Type B pancreatic cell (in vitro differentiated cells): ENCODE results near the gene P2RX3. TPM values are rescaled to one million over a fixed set of nuclear protein-coding genes. Genes with fewer than 3 reads are reported as not detected.
"Not testable (repeated sequence)": the region's sequence is repeated elsewhere in the genome, so short reads cannot be mapped to it uniquely, and the experiment has no call there.

Experiments
- DNase-seq: peaks from one replicate; pipeline ENCODE4 v3.0.0; 2021; ENCODE audit warnings: mixed read lengths; ENCODE audit not compliant: unreplicated experiment; ENCODE audit errors: extremely low spot score
- H3K27ac Mint-ChIP-seq: 2 replicates; pipeline ENCODE4 v1.8.0; 2021; ENCODE audit warnings: mild to moderate bottlenecking, mixed read lengths
- H3K27me3 Mint-ChIP-seq: 2 replicates; pipeline ENCODE4 v1.8.0; 2021; ENCODE audit warnings: mixed read lengths
- H3K36me3 Mint-ChIP-seq: 2 replicates; pipeline ENCODE4 v1.8.0; 2021; ENCODE audit warnings: mixed read lengths
- H3K4me1 Mint-ChIP-seq: one replicate; pipeline ENCODE4 v1.8.0; 2021; ENCODE audit warnings: mixed read lengths; ENCODE audit not compliant: unreplicated experiment
- H3K4me3 Mint-ChIP-seq: 2 replicates; pipeline ENCODE4 v1.8.0; 2021; ENCODE audit warnings: mild to moderate bottlenecking, mixed read lengths
- H3K9me3 Mint-ChIP-seq: 2 replicates; pipeline ENCODE4 v1.8.0; 2021; ENCODE audit warnings: mixed read lengths
- CTCF ChIP-seq: fragments of 200-600 bp; sonication (generic); conservative IDR thresholded peaks from 2 replicates; pipeline ENCODE4 v1.5.0; 2021; ENCODE audit warnings: antibody characterized with exemption, mild to moderate bottlenecking
- total RNA-seq: library from RNA; stranded (reverse); gene quantifications from 2 replicates; pipeline ENCODE4 v1.2.1, GENCODE V29; 2021; ENCODE audit warnings: low replicate concordance

Gene P2RX3
- total RNA-seq, 1 donor from 2014 or later, result 4.0 TPM

DNA sequence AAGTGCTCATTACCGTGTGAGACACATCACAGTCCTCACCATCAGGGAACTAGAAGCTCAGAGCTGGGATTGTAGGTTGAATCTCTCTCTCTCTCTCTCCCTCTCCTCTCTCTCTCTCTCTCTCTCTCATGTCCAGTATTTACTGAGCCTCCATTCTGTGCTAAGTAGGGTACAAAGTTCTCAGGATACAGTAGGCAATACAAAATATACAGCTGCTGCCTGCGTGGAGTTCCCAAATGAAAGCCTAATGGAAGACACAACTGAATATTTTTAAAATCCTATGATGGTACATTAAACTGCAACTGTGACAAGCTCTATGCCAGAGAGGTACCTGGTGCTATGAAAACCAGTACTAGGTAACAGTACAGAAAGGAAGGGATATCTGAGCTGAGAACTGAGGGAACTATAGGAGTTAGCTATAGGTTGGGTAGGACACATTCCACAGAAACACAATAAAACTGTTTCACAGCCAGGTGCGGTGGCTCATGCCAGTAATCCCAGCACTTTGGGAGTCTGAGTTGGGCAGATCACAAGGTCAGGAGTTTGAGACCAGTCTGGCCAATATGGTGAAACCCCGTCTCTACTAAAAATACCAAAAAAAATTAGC lies 61.9 kb downstream of the P2RX3 start:
- H3K4me3 Mint-ChIP-seq, result no peak overlapping the region
- H3K9me3 Mint-ChIP-seq, result no peaks in the 10 kb centered on the region
- no peaks in the 10 kb centered on the region for H3K4me1 Mint-ChIP-seq
- H3K36me3 Mint-ChIP-seq, result no peaks in the 10 kb centered on the region
- H3K27ac Mint-ChIP-seq, result no peak overlapping the region
- H3K27me3 Mint-ChIP-seq, result peaks cover 19% of the 10 kb centered on the region
- no peak for TF ChIP-seq CTCF
- no peak for DNase-seq

DNA sequence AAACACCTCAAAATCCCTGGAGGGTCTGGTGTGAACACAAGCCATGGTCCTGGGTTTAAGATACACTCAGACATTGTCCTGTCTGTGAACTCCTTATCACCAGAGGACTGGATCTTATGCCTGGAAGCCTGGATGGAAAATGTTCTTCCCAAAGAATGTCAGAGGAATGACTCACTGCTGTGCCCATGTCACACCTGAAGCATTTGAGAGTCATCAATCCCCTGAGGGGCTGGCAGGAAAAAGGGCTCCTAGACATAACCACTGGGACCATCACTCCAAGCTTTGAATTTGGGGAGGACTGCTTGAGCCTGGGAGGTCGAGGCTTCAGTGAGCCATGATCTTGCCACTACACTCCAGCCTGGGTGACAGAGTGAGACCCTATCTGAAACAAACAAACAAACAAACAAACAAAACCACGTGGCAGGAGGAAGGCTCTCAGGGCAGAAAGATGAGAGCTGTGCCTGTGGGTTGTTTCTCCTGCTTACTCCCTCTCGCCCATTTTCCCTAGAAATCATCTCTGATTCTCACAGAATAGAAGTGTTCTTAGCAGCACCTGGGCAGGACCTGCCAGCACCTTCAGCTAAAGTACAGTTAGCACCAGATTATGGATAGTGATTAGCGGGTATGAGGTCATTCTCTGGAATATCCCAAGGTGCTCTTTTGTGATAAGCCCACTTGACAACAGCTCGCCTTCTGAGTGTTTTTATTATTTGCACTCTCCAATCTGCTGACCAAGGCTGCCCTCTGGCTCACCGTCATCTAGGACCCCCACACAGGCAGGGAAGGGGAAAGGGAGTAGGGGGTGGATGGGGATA lies 64.2 kb downstream of the P2RX3 start:
- TF ChIP-seq CTCF, result no peak

GRCh38 chr11:57403003-57403801 lies 65.0 kb downstream of the P2RX3 start:
- H3K9me3 Mint-ChIP-seq, H3K4me1 Mint-ChIP-seq, H3K36me3 Mint-ChIP-seq, H3K4me3 Mint-ChIP-seq, DNase-seq: not testable (repeated sequence)
- H3K27me3 Mint-ChIP-seq, result peaks cover 15% of the 10 kb centered on the region
- peak overlapping the region; percentile 61 for H3K27ac Mint-ChIP-seq

More for the DNA sequence above, 64.2 kb downstream of the P2RX3 start:
- no peak overlapping the region for H3K4me3 Mint-ChIP-seq
- H3K27ac Mint-ChIP-seq, result peak overlapping the region; percentile 61
- no peaks in the 10 kb centered on the region for H3K9me3 Mint-ChIP-seq
- no peak for DNase-seq
- no peaks in the 10 kb centered on the region for H3K36me3 Mint-ChIP-seq
- no peaks in the 10 kb centered on the region for H3K4me1 Mint-ChIP-seq
- H3K27me3 Mint-ChIP-seq, result peaks cover 15% of the 10 kb centered on the region

DNA sequence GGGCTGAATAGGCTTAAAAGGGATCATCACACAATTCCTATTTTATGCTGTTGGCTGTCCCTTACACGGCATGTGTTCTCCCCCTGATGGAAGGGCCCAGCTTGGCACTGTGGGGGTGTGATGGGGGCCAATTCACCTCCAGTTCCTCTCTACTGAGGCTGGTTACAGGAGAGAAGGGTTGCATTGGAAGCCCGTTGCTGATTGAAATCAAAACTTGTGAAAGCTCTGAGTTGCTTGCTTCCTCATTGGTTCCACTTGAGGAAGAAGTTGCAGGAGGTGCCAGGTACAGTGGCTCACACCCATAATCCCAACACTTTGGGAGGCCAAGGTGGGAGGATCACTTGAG lies 65.6 kb downstream of the P2RX3 start:
- TF ChIP-seq CTCF, result no peak
- Mint-ChIP-seq H3K27me3 (peaks cover 15% of the 10 kb centered on the region), H3K9me3 (no peaks in the 10 kb centered on the region), H3K4me1 (no peaks in the 10 kb centered on the region), H3K4me3 (no peak overlapping the region), H3K27ac (no peak overlapping the region), H3K36me3 (no peaks in the 10 kb centered on the region)
- DNase-seq, result no peak

DNA sequence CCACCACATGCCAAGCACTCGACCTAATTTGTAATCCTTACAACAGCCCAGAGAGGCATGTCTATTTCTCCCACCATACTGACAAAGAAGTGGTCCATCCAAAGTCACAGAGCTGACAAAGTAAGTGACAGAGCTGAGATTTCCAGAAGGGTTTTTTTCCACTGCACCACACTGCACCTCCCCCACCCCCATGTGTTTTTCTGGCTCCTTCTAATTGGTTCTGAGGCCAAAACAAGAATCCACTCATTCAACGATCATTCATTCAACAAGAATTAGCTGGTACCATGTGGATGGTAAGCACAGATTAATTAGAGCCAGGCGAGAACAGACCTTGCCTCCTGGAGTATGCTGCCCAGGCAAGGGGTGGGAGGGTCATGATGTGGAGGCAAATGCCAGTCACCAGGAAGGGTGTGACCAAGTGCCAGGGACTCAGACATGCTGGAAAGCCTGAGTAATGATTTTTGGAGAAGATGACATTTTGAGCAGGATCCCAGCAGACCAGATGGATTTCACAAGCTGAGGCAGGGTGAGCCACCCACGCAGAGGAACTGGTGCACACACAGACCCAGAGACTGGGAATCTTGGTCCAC lies 67.2 kb downstream of the P2RX3 start:
- Mint-ChIP-seq H3K4me1 (no peaks in the 10 kb centered on the region), H3K36me3 (peaks cover 5% of the 10 kb centered on the region), H3K27me3 (peaks cover 15% of the 10 kb centered on the region), H3K4me3 (no peak overlapping the region), H3K27ac (no peak overlapping the region), H3K9me3 (no peaks in the 10 kb centered on the region)
- no peak for DNase-seq
- TF ChIP-seq CTCF, result no peak
